ENCODE results near the gene SH2B3.
"Not testable (repeated sequence)": the region's sequence is repeated elsewhere in the genome, so short reads cannot be mapped to it uniquely, and the experiment has no call there.

Gene SH2B3

GRCh38 chr12:111455448-111456320, 50.0 kb downstream of the SH2B3 start:
- in situ Hi-C loops (cut with MboI; ENCODE audit: low sequenced_read_pairs), result no loop called here

GRCh38 chr12:111457071-111457470, 51.3 kb downstream of the SH2B3 start:
- in situ Hi-C loops (cut with MboI; ENCODE audit: low sequenced_read_pairs), result no loop called here

DNA sequence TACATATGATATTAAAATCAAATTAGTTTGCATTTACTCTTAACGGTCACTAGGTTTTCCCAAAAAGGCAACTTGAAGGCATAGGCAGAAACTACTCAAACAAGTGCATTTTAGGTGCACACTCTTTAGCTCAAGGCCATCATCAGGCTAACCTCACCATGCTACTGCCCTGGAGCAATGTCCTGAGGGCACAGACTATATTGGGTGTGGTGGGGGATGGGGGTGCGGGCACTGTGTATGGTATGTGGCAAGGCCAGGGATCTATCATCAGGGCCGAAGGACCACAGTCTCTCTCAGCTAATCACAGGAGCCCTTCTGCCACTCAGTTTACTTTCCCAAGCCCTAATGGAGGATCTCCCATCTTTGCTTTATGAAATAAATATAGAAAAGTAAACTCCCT, 51.9 kb downstream of the SH2B3 start:
- in situ Hi-C loops (cut with MboI; ENCODE audit: low sequenced_read_pairs), result no loop called here

- in situ Hi-C loops (cut with MboI; ENCODE audit: low sequenced_read_pairs), result no loop called here
These were observed 52.9 kb downstream of the SH2B3 start for GRCh38 chr12:111458546-111459172.

GRCh38 chr12:111460111-111460510, 54.4 kb downstream of the SH2B3 start:
- in situ Hi-C loops (cut with MboI; ENCODE audit: low sequenced_read_pairs), result not testable (repeated sequence)

- in situ Hi-C loops (cut with MboI; ENCODE audit: low sequenced_read_pairs), result no loop called here
These were observed 56.6 kb downstream of the SH2B3 start for GRCh38 chr12:111462210-111462769.

- in situ Hi-C loops (cut with MboI; ENCODE audit: low sequenced_read_pairs), result no loop called here
These were observed 61.6 kb downstream of the SH2B3 start for GRCh38 chr12:111467092-111467856.

GRCh38 chr12:111467857-111468241, 62.1 kb downstream of the SH2B3 start:
- in situ Hi-C loops (cut with MboI; ENCODE audit: low sequenced_read_pairs), result no loop called here

GRCh38 chr12:111469401-111469800, 63.7 kb downstream of the SH2B3 start:
- in situ Hi-C loops (cut with MboI; ENCODE audit: low sequenced_read_pairs), result no loop called here

- in situ Hi-C loops (cut with MboI; ENCODE audit: low sequenced_read_pairs), result no loop called here
These were observed 65.5 kb downstream of the SH2B3 start for GRCh38 chr12:111471236-111471635.

DNA sequence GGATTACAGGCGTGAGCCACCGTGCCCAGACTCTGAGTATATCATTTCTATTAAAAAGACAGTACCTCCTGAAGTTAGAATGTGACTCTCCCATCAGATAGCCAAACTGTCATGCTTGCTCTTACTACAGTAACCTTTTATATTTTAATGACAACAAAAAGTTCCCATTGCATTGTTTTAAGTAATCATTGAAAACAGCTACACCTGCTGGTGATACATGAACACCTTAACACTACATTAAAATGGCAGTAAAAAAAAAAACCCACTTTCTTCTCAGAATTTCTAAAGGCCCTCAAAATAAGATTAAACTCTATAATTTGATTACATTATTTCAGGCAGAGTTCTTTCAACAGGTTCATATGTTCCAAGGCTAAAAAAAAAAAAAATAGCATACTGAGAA, 76.7 kb downstream of the SH2B3 start:
- in situ Hi-C loops (cut with MboI; ENCODE audit: low sequenced_read_pairs), result no loop called here

- in situ Hi-C loops (cut with MboI; ENCODE audit: low sequenced_read_pairs), result no loop called here
These were observed 82.5 kb downstream of the SH2B3 start for GRCh38 chr12:111488271-111488670.

DNA sequence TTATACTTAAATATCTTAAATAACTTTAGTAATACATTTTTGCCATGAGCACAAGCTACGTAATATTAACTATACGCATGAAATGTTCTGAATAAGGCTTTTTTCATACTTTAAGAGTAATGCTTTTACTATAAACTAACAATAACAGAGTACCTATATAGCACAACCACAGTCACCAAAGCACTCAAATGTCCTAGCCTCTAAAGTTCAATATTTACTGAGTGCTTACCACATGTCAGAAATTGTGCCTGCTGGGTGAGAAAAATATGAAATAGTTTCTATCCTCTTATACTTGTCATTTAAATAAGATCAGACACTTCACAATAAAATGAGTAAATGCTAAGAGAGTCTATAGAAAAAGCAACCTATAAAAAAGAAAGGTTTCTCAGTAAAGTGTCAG, 83.1 kb downstream of the SH2B3 start:
- in situ Hi-C loops (cut with MboI; ENCODE audit: low sequenced_read_pairs), result no loop called here

GRCh38 chr12:111492979-111493378, 87.3 kb downstream of the SH2B3 start:
- in situ Hi-C loops (cut with MboI; ENCODE audit: low sequenced_read_pairs), result not testable (repeated sequence)

- in situ Hi-C loops (cut with MboI; ENCODE audit: low sequenced_read_pairs), result no loop called here
These were observed 89.0 kb downstream of the SH2B3 start for GRCh38 chr12:111494676-111495075.
